Vein endothelial cell (primary cell): ENCODE results near the gene TMEM170A. TPM values are rescaled to one million over a fixed set of nuclear protein-coding genes. Genes with fewer than 3 reads are reported as not detected.

Source experiments
- small RNA-seq: library from RNA; depleted of rRNA; stranded (forward); fragments of <200 nt; gene quantifications from one replicate; pipeline ENCODE3, GENCODE V24; 2012
- total RNA-seq: library from RNA; depleted of rRNA; stranded (reverse); fragments of >200 nt; gene quantifications from 2 replicates; pipeline ENCODE4 v1.2.3, GENCODE V29; 2012

TMEM170A gene, protein sequence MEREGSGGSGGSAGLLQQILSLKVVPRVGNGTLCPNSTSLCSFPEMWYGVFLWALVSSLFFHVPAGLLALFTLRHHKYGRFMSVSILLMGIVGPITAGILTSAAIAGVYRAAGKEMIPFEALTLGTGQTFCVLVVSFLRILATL
- total RNA-seq, result 25.2 and 26.1 TPM in 2 replicates

GRCh38 chr16:75464122-75464918 lies at the start of gene TMEM170A:
TSS of gene TMEM170A (minus strand) at chr16:75464689. CDS start at chr16:75464600, 89 bp downstream.

DNA sequence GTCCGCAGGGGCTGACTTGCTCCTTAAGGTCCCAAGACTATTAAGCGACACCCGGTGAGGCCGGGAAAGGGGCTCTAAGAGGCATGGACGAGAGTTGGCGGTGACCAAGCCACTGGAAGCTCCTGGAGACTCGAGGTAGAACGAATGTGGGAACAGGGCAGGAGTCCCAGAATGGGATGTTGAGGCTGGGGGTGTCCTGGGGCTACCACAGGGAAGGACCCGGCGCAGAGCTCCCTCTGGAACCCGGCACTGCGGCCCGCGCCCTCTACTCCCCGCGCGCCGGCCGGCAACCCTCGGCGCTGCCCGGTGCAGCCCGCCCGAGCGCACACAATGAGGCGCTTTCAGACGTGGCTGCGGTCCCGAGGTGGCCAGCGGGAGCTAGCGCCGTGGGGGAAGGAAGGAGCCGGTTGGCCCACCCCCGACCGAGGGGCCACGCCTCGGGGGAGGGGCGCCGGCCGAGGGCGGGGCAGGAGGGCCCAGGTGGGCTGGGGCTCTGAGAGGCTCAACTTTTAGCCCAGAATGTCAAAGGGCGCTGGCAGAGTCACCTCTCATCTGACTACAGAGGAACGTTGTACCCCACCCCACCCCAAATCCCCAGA lies 30.7 kb upstream of the TMEM170A start, which contains the start of gene CHST6:
CHST6 (minus strand) TSS at position 366 of the 599 bp plus-strand sequence. CDS start 15,613 bp downstream, outside the sequence.

DNA sequence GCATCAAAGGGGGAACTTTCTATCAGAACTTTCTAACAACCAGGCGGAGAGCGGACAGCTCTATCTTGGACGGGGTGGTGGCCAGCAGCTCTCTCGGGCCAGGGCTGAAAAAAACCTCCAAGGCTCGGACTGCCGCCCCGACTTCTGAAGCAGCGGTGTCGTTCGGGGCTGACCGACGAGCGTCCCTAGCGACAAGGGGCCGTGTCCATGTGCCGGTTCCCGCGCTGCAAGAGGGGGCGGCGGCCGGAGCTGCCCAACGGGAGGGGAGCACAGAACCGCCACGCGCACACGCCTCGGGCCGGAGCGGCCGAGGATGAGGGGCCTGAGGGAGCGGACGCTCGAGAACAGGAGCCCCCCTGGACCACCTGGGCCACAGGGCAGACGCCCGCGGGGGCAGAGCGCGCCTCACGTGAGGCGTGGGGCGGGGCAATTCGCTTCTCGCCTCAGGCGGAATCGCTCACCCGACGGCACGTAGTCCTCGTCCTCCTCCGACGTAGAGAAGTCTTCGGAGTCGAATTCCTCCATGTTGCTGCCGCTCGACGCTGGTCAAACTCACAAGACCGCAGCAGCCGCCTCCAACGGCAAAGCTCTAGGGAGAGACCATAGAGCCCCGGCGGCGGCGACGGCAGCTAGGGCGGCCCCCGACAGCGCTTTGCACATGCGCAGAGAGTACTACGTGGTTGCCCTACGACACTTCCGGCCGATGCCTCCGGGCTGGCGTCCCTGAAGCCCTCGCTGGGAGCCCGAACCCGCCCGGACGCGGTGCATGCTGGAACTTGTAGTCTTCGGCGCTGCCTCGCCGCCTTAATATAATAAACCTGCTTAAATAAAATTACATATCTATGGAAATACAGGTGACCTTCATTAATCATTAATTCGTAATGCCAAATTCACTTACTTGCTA lies 31.4 kb downstream of the TMEM170A start, which contains the start of gene CFDP1:
CFDP1 (minus strand) TSS at position 676 of the 904 bp plus-strand sequence; CDS start at position 525, 151 bp downstream.

Small RNAs within 50 kb of the gene (small RNA-seq; reads per million reads assigned to genes)
- gene RF00598, result not detected

Other genes starting within 250 kb of the TMEM170A start
- gene CTRB1, start 245.7 kb downstream of the TMEM170A start, total RNA-seq, result not detected in 2 replicates
- 232 and 361 TPM in 2 replicates for gene BCAR1, start 213.1 kb downstream of the TMEM170A start, total RNA-seq
- gene CFDP1, start 31.2 kb downstream of the TMEM170A start, total RNA-seq, result 53.9 and 80.9 TPM in 2 replicates
- 0.65 and 1.1 TPM in 2 replicates for gene CHST6, start 30.8 kb upstream of the TMEM170A start, total RNA-seq
- gene CHST5, start 71.4 kb upstream of the TMEM170A start, total RNA-seq, result 0.33 TPM in 1 of 2 replicates, not detected in the other
- 13.4 and 13.6 TPM in 2 replicates for gene TMEM231, start 91.6 kb upstream of the TMEM170A start, total RNA-seq
- 40.2 and 42.4 TPM in 2 replicates for gene GABARAPL2, start 101.7 kb upstream of the TMEM170A start, total RNA-seq
- 90.5 and 102 TPM in 2 replicates for gene ADAT1, start 158.6 kb upstream of the TMEM170A start, total RNA-seq
- 184 and 209 TPM in 2 replicates for gene KARS1, start 183.0 kb upstream of the TMEM170A start, total RNA-seq
- gene TERF2IP, start 183.1 kb upstream of the TMEM170A start, total RNA-seq, result 32.3 and 40.2 TPM in 2 replicates
- not detected in 2 replicates for gene CPHXL2, start 212.3 kb upstream of the TMEM170A start, total RNA-seq
- not detected in 2 replicates for gene DUXB, start 236.8 kb upstream of the TMEM170A start, total RNA-seq